ENCODE measurements around the gene NLRC3.

NLRC3 gene

GRCh38 chr16:3602320-3602653 lies 25.1 kb upstream of the NLRC3 start:
- no peak for TF ChIP-seq Cebpa-rat (IDR thresholded peaks at IDR 0.05)
- no peak overlapping the region for H3K4me2 ChIP-seq
- H3K36me3 ChIP-seq = peaks cover 56 to 95% (median 72%) of the 10 kb centered on the region in 11 experiments
- H3K27ac ChIP-seq = no peak overlapping the region
- H3K27me3 ChIP-seq = no peaks in the 10 kb centered on the region
- H3K4me1 ChIP-seq = peaks cover 12 to 23% (median 16%) of the 10 kb centered on the region in 10 experiments
- no peaks in the 10 kb centered on the region for H4K20me1 ChIP-seq
- H3K9me3 ChIP-seq (replicated peaks in 1 of 11) = peaks cover 15 to 24% (median 20%) of the 10 kb centered on the region in 11 experiments
- no peak overlapping the region for H3K9ac ChIP-seq
- H3K4me3 ChIP-seq = no peak overlapping the region

DNA sequence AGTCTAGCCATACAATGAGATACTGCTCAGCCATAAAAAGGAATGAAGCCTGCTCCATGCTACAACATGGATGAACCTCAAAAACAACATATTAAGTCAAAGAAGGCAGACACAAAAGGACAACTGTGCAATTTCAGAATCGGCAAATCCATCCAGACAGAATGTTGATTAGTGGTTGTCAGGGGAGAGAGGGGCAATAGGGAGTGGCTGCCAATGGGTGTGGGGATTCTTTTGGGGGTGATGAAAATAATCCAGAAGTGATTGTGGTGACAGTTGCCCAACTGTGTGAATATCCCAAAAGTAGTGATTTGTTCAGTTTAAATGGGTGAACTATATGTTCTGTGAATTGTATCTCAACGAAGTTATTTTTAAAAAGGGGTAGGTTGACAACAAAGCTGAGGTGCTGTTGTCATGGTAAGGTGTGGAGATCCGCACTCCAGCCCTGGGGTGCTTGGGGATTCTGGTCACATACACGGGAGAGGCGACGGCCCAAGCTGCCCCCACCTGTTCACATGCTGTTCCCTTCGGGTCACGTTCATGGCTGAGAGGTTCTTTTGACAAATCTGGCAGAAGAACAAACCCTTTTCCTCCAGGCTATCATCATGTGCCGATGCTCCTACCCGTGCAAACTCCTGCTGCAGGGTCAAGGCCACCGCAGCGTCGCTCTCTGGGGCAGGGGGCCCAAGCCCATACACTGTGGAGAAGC lies 24.6 kb upstream of the NLRC3 start:
- no peak overlapping the region for H3K4me2 ChIP-seq
- no peaks in the 10 kb centered on the region for H3K27me3 ChIP-seq
- H4K20me1 ChIP-seq = no peaks in the 10 kb centered on the region
- H3K4me1 ChIP-seq = peaks cover 8 to 23% (median 16%) of the 10 kb centered on the region in 10 experiments
- H3K9ac ChIP-seq = no peak overlapping the region
- H3K4me3 ChIP-seq = no peak overlapping the region
- H3K36me3 ChIP-seq = peaks cover 56 to 100% (median 72%) of the 10 kb centered on the region in 11 experiments
- H3K9me3 ChIP-seq (replicated peaks in 1 of 11) = peaks cover 15 to 24% (median 20%) of the 10 kb centered on the region in 11 experiments
- TF ChIP-seq Cebpa-rat (IDR thresholded peaks at IDR 0.05) = no peak
- H3K27ac ChIP-seq = no peak overlapping the region

- H3K9me3 ChIP-seq (replicated peaks in 1 of 11) = peaks cover 15 to 24% (median 20%) of the 10 kb centered on the region in 11 experiments
- no peak overlapping the region for H3K4me2 ChIP-seq
- TF ChIP-seq Cebpa-rat (IDR thresholded peaks at IDR 0.05) = no peak
- H3K9ac ChIP-seq = no peak overlapping the region
- no peak overlapping the region for H3K27ac ChIP-seq
- peaks cover 0 to 33% (median 22%) of the 10 kb centered on the region in 10 experiments; a peak in 16 of 20 replicates for H3K4me1 ChIP-seq
- no peaks in the 10 kb centered on the region; a peak in 1 of 22 replicates for H4K20me1 ChIP-seq
- peaks cover 51 to 100% (median 63%) of the 10 kb centered on the region in 11 experiments for H3K36me3 ChIP-seq
- no peak overlapping the region; a peak in 1 of 20 replicates for H3K4me3 ChIP-seq
- no peaks in the 10 kb centered on the region for H3K27me3 ChIP-seq
Measured at GRCh38 chr16:3599922-3600321, 22.7 kb upstream of the NLRC3 start.

DNA sequence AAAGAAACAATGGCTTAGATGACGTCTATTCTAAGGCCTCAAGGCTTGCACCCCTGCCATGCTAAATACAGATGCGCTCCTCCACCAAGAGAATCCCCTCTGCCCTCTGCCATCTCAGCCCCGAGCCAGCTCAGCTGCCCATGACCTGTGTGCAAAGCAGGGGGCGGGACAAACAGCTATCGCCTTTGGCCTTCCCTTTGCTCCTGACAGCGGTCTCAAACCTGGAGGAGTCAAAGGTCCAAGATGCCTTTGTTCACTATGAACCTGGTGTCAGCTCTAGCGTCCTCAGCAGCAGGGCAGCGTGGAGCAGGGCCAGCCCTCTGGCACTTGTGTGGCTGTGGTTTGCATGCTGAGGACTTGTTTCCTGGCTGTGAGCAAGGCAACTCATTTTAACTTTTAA lies 21.9 kb upstream of the NLRC3 start:
- Histone ChIP-seq H3K9ac (no peak overlapping the region), H3K27ac (no peak overlapping the region), H3K4me2 (no peak overlapping the region), H3K4me3 (no peak overlapping the region), H3K36me3 (peaks cover 51 to 99% (median 61%) of the 10 kb centered on the region in 11 experiments), H3K9me3 (replicated peaks in 1 of 11) (peaks cover 15 to 24% (median 20%) of the 10 kb centered on the region in 11 experiments), H4K20me1 (no peaks in the 10 kb centered on the region; a peak in 1 of 22 replicates), H3K4me1 (peaks cover 0 to 41% (median 22%) of the 10 kb centered on the region in 10 experiments; a peak in 16 of 20 replicates), H3K27me3 (no peaks in the 10 kb centered on the region)
- TF ChIP-seq Cebpa-rat (IDR thresholded peaks at IDR 0.05) = no peak

DNA sequence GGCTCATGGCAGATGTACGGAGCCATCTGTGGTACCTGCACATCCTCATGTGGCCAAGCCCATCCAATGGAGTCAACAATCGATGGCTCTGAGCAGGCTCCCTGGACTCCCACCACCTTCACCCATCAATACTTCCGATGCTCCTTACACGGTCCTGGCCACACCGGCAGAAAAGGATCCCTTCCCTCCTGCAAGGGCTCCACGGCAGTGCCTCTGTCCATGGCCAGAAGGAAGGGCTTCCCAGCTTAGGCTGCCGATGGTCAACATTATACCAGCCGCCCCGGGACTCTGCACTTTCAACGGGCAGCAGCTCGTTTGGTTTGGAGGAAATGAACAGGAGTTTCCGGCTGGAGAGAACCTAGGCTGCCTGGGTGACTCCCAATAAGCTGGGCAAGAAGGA lies 21.0 kb upstream of the NLRC3 start:
- no peak overlapping the region for H3K4me3 ChIP-seq
- H3K36me3 ChIP-seq = peaks cover 43 to 91% (median 52%) of the 10 kb centered on the region in 11 experiments
- H3K27me3 ChIP-seq = no peaks in the 10 kb centered on the region
- no peak overlapping the region for H3K27ac ChIP-seq
- no peak overlapping the region for H3K9ac ChIP-seq
- H4K20me1 ChIP-seq = no peaks in the 10 kb centered on the region; a peak in 1 of 22 replicates
- H3K4me1 ChIP-seq = peaks cover 0 to 49% (median 22%) of the 10 kb centered on the region in 10 experiments; a peak in 16 of 20 replicates
- H3K4me2 ChIP-seq = peak overlapping the region in 2 of 11 experiments; percentile 83 to 85; a peak in 2 of 22 replicates
- peaks cover 15 to 24% (median 20%) of the 10 kb centered on the region in 11 experiments for H3K9me3 ChIP-seq (replicated peaks in 1 of 11)
- no peak for TF ChIP-seq Cebpa-rat (IDR thresholded peaks at IDR 0.05)

DNA sequence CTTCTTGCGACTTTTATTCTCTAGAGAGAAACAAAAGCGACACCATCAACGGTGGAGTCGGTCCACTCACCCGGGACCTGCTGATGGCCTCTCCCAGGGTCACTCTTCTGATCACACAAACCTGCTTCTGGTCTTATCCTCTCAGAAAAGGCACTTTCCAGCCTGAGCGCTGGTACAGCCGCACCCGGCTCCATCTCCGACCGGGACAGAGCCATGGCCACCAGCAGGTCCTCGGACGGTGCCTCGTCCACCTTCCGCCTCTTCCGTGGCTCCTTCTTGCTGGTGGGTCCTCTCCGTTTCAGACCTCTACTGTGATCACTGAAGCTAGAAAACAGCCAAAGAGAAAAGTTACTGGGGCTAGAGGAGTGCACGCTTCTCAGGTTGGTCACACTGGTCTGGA lies 20.5 kb upstream of the NLRC3 start:
- no peak for TF ChIP-seq Cebpa-rat (IDR thresholded peaks at IDR 0.05)
- H3K27me3 ChIP-seq = no peaks in the 10 kb centered on the region
- H3K4me3 ChIP-seq = no peak overlapping the region
- H3K27ac ChIP-seq = peak overlapping the region in 4 of 11 experiments; percentile 26 to 41 (median 32); a peak in 5 of 22 replicates
- H3K4me2 ChIP-seq = peak overlapping the region in 8 of 11 experiments; percentile 37 to 85 (median 82); a peak in 14 of 22 replicates
- H3K36me3 ChIP-seq = peaks cover 38 to 88% (median 46%) of the 10 kb centered on the region in 11 experiments
- peaks cover 0 to 55% (median 23%) of the 10 kb centered on the region in 10 experiments; a peak in 16 of 20 replicates for H3K4me1 ChIP-seq
- H3K9ac ChIP-seq = peak overlapping the region in 1 of 11 experiments; percentile 42; a peak in 2 of 22 replicates
- no peaks in the 10 kb centered on the region; a peak in 1 of 22 replicates for H4K20me1 ChIP-seq
- H3K9me3 ChIP-seq (replicated peaks in 1 of 11) = peaks cover 15 to 24% (median 20%) of the 10 kb centered on the region in 11 experiments

GRCh38 chr16:3597226-3597625 lies 20.0 kb upstream of the NLRC3 start:
- no peak overlapping the region for H3K4me3 ChIP-seq
- peak overlapping the region in 1 of 11 experiments; percentile 42; a peak in 2 of 22 replicates for H3K9ac ChIP-seq
- no peaks in the 10 kb centered on the region; a peak in 1 of 22 replicates for H4K20me1 ChIP-seq
- H3K36me3 ChIP-seq = peaks cover 33 to 88% (median 45%) of the 10 kb centered on the region in 11 experiments
- peak overlapping the region in 4 of 11 experiments; percentile 26 to 41 (median 32); a peak in 7 of 22 replicates for H3K27ac ChIP-seq
- H3K9me3 ChIP-seq (replicated peaks in 1 of 11) = peaks cover 15 to 24% (median 20%) of the 10 kb centered on the region in 11 experiments
- no peak for TF ChIP-seq Cebpa-rat (IDR thresholded peaks at IDR 0.05)
- peaks cover 0 to 60% (median 27%) of the 10 kb centered on the region in 10 experiments; a peak in 16 of 20 replicates for H3K4me1 ChIP-seq
- peak overlapping the region in 9 of 11 experiments; percentile 18 to 85 (median 80); a peak in 15 of 22 replicates for H3K4me2 ChIP-seq
- no peaks in the 10 kb centered on the region for H3K27me3 ChIP-seq

DNA sequence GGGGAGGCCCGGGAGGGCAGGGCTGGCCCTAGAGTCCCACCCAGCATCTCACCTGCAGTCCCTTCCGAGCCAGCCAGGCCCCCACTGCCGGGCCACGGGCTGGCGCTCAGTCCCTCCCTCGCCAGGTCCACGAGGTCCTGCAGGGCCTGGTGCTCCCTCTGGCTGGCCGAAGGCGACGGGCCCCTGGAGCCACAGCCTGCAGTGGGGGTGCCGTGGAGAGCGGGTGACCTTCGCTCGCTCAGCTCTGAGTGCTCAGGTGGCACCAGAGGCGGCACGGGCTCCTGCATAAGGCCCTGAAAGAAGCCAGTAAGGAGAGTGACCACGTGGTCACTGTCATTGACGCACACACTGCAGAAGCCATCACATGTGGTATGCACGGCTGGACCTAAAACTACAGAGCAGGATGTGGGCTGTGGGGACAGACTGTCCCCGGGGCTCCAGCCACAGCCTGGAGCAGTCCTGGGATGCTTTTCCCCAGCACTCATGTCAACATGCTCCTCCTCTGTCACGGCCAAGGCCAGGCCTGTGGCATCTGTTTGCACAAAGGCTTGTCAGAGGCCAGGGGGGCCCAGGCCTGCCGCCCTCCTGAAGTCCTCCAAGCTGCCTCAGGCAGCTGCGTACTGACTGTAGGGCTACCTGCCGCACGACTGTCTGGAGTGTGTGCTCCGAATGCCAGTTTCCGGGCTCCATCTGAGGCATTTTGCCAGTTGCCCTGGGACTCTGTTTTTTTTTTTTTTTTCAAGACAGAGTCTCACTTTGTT lies 19.1 kb upstream of the NLRC3 start:
- H3K27ac ChIP-seq = 0 out of 22 replicates have a peak overlapping the region, but pooled peaks of 1 of the 11 experiments have one; percentile 3
- no peak for TF ChIP-seq Cebpa-rat (IDR thresholded peaks at IDR 0.05)

More for the DNA sequence above, 19.1 kb upstream of the NLRC3 start:
- peaks cover 24 to 88% (median 44%) of the 10 kb centered on the region in 11 experiments for H3K36me3 ChIP-seq
- H3K9ac ChIP-seq = no peak overlapping the region; a peak in 1 of 22 replicates
- H3K4me3 ChIP-seq = no peak overlapping the region
- peaks cover 15 to 23% (median 20%) of the 10 kb centered on the region in 11 experiments for H3K9me3 ChIP-seq (replicated peaks in 1 of 11)
- H3K4me2 ChIP-seq = peak overlapping the region in 7 of 11 experiments; percentile 4 to 85 (median 83); a peak in 10 of 22 replicates
- no peaks in the 10 kb centered on the region for H3K27me3 ChIP-seq
- H4K20me1 ChIP-seq = peaks cover 0 to 1% (median 0%) of the 10 kb centered on the region in 11 experiments; a peak in 2 of 22 replicates
- H3K4me1 ChIP-seq = peaks cover 0 to 69% (median 37%) of the 10 kb centered on the region in 10 experiments; a peak in 19 of 20 replicates

All from BLaER1 treated with 17β-estradiol and CSF1 and Interleukin-3, amounts not matched to agents 10 nM and 100 nM (cell line).